Activated T-helper 1 cell treated with anti-CD3 and anti-CD28 coated beads, Interleukin-12 subunit alpha, Interleukin-12 subunit beta, Interleukin-2, Interleukin-4 antibody, amounts not matched to agents 30 ng/mL and 10 ng/mL and 1 ng/mL, durations not matched to agents 14 hours and 24 hours and 36 hours (primary cell): ENCODE measurements around the gene HACD1. TPM values are rescaled to one million over a fixed set of nuclear protein-coding genes. Genes with fewer than 3 reads are reported as not detected.

Source experiments
- DNase-seq: peaks from one replicate; pipeline ENCODE4 v3.0.0; 2021; ENCODE audit warnings: low spot score
- H3K27ac Mint-ChIP-seq: one replicate; pipeline ENCODE4 v1.8.0; 2021; ENCODE audit warnings: mild to moderate bottlenecking, mixed read lengths
- H3K27me3 Mint-ChIP-seq: one replicate; pipeline ENCODE4 v1.8.0; 2022; ENCODE audit warnings: mild to moderate bottlenecking, moderate library complexity, mixed read lengths; ENCODE audit not compliant: insufficient read depth
- H3K36me3 Mint-ChIP-seq: one replicate; pipeline ENCODE4 v1.8.0; 2021; ENCODE audit warnings: low read depth, mixed read lengths
- H3K4me1 Mint-ChIP-seq: one replicate; pipeline ENCODE4 v1.8.0; 2021; ENCODE audit warnings: low read depth, mixed read lengths
- H3K4me3 Mint-ChIP-seq: one replicate; pipeline ENCODE4 v1.8.0; 2021; ENCODE audit warnings: mild to moderate bottlenecking, moderate library complexity, mixed read lengths
- H3K9me3 Mint-ChIP-seq: one replicate; pipeline ENCODE4 v1.8.0; 2021; ENCODE audit warnings: mixed read lengths
- intact Hi-C: fragments of 100-400 bp; cut with micrococcal nuclease; formaldehyde crosslinking; loops from one replicate; pipeline ENCODE4 v1.15.1; 2024
- total RNA-seq: library from RNA; stranded (reverse); gene quantifications from 2 replicates; pipeline ENCODE4 v1.2.3, GENCODE V29; 2022

Gene HACD1
- 0.80 and 1.5 TPM in 2 replicates for total RNA-seq

DNA sequence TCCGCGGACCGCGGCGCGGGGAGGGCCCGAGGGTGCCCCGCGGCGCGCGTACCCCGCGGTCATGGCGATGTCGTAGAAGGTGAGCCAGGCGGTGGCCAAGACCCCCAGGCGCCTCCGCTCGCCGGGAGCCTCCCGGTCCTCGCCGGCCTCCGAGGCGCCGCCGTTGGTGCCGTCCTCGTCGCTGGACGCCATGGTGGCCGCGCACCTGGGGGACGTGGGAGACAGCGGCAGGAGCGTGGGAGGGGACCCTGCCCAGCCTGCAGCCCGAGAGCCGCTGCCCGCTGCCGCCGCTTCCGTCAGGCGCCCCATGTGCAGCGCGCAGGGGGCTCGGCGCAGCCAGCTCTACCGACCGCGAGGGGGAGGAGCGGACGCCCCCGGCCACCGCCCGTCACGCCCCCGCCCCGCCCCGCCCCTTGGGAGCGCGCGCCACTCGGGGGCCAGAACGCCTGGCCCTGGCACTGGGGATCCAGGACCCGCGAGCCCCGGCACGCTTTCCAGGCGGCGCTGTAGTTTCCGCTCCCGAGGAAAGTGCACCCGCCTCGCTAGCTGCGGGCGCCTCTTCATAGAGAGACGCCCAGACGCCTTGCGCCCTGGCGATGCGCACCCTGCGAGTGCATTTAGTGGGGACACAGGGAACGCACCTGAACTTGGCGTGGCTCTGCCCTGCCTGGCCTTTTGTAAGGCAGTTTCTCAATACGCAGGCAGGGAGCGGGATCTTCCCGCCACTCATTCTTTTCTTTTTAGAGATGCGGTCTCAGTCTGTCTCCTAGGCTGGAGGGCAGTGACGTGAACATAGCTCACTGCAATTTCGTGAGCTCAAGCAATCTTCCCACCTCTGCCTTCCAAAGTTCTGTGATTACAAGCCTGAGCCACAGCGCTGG is at the start of gene HACD1:
Gene HACD1 (minus strand): TSS at position 344 of the 881 bp plus-strand sequence. CDS start 35 bp downstream, at position 309.
- peaks cover 6% of the 10 kb centered on the region for H3K4me1 Mint-ChIP-seq
- intact Hi-C loops: loop anchor here (1.0 to 5.0 kb wide), 3 partner anchors 27 to 70 kb away; partner anchors contain the start of gene STAM
- H3K9me3 Mint-ChIP-seq: no peaks in the 10 kb centered on the region
- H3K36me3 Mint-ChIP-seq: no peaks in the 10 kb centered on the region
- H3K27me3 Mint-ChIP-seq: peaks cover 43% of the 10 kb centered on the region
- DNase-seq: peak; percentile 29
- peak within 1 kb of the TSS; percentile 86 for H3K4me3 Mint-ChIP-seq
- H3K27ac Mint-ChIP-seq: peak within 1 kb of the TSS; percentile 68

DNA sequence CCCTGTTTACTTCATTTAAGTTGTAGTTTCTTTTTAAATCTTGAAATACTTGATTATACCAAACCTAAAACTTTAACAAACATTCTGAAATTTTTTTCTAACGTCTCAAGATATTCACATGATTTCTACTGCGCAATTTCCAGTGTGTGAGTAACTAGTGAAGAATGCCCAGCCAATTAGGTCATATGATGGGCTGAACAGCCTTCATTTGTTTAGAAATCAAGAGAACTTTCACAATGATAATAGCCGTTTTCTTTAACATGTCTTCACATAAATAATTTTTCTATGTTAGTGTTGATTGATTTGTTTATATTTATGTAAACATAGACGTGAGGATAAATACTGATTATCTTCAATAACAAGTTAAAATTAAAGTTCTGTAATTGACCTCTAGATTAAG is 48.6 kb upstream of the HACD1 start:
- Mint-ChIP-seq H3K4me1 (peaks cover 53% of the 10 kb centered on the region), H3K4me3 (no peak overlapping the region), H3K36me3 (peaks cover 27% of the 10 kb centered on the region)

DNA sequence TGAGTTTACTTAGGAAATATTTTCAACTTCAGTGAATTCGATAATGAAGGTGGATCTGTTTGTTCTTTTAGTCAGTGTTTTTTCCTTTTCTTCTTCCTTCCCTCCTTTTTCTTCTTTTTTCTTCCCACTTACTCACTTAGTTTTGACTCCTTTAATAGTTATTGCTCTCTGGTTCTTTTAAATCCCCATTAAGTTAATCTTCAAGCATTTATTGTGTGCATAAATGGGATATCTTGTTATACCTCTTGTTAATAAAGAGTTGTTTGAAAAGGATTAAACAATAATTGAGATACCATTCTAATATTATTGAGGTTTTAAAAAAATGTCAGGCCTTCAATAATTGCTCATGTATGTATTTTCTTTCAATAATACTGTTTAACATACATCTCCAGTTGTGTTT is 46.3 kb upstream of the HACD1 start:
- Mint-ChIP-seq H3K27ac (peak overlapping the region; percentile 29), H3K4me1 (peaks cover 38% of the 10 kb centered on the region)

More for the DNA sequence above, 48.6 kb upstream of the HACD1 start:
- intact Hi-C loops: no loop called here
- Mint-ChIP-seq H3K9me3 (no peaks in the 10 kb centered on the region), H3K27ac (no peak overlapping the region), H3K27me3 (no peaks in the 10 kb centered on the region)
- DNase-seq: no peak

GRCh38 chr10:17662193-17663138 is 45.3 kb upstream of the HACD1 start:
- Mint-ChIP-seq H3K9me3 (no peaks in the 10 kb centered on the region), H3K4me1 (peaks cover 38% of the 10 kb centered on the region), H3K36me3 (peaks cover 22% of the 10 kb centered on the region), H3K4me3 (no peak overlapping the region), H3K27ac (no peak overlapping the region), H3K27me3 (no peaks in the 10 kb centered on the region)
- intact Hi-C loops: no loop called here
- DNase-seq: no peak

More for the DNA sequence above, 46.3 kb upstream of the HACD1 start:
- H3K9me3 Mint-ChIP-seq: no peaks in the 10 kb centered on the region
- H3K27me3 Mint-ChIP-seq: no peaks in the 10 kb centered on the region
- H3K36me3 Mint-ChIP-seq: peaks cover 22% of the 10 kb centered on the region
- DNase-seq: no peak
- H3K4me3 Mint-ChIP-seq: no peak overlapping the region
- intact Hi-C loops: no loop called here

GRCh38 chr10:17661510-17661909 is 44.3 kb upstream of the HACD1 start:
- no peaks in the 10 kb centered on the region for H3K9me3 Mint-ChIP-seq
- intact Hi-C loops: no loop called here
- no peak overlapping the region for H3K27ac Mint-ChIP-seq
- H3K36me3 Mint-ChIP-seq: peaks cover 28% of the 10 kb centered on the region
- peaks cover 43% of the 10 kb centered on the region for H3K4me1 Mint-ChIP-seq
- H3K4me3 Mint-ChIP-seq: no peak overlapping the region
- H3K27me3 Mint-ChIP-seq: no peaks in the 10 kb centered on the region
- no peak for DNase-seq

DNA sequence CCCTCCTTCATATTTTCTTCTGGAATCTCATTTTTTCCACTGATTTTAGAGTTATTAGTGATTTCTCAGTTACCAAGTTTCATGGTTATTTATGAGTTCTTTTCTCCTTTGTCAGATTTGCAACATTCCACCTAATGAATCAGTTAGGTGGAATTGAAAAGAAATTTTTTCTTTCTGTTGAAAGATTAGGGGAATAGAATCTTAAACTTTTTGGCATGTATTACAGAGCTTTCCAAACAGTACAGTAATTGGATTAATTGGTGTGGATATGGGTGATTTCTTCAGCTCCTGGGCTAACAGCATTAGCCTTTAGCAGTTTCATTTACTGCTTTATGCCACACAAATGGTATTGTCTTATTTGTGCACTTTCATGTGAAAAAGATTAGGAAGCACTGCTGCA is 43.7 kb upstream of the HACD1 start:
- DNase-seq: no peak
- Mint-ChIP-seq H3K9me3 (no peaks in the 10 kb centered on the region), H3K36me3 (peaks cover 30% of the 10 kb centered on the region), H3K4me1 (peaks cover 47% of the 10 kb centered on the region), H3K27ac (no peak overlapping the region), H3K4me3 (no peak overlapping the region), H3K27me3 (no peaks in the 10 kb centered on the region)
- intact Hi-C loops: no loop called here

DNA sequence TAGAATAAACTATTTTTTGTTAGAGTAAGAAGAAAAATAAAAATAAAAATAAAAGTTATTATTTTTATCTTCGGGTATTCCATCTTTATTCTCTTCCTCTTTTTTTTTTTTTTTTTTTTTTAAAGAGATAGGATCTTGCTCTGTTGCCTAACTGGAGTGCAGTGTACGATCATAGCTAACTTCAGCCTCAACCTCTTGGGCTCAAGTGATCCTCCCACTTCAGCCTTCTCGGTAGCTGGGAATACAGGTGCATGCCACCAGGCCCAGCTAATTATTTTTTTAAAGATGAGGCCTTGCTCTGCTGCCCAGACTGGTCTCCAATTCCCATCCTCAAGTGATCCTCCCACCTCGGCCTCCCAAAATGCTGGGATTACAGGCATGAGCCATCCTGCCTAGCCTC is 42.2 kb upstream of the HACD1 start:
- intact Hi-C loops: no loop called here
- peaks cover 8% of the 10 kb centered on the region for H3K9me3 Mint-ChIP-seq
- H3K27me3 Mint-ChIP-seq: no peaks in the 10 kb centered on the region
- no peak overlapping the region for H3K4me3 Mint-ChIP-seq
- H3K4me1 Mint-ChIP-seq: peaks cover 62% of the 10 kb centered on the region
- no peak for DNase-seq
- peaks cover 40% of the 10 kb centered on the region for H3K36me3 Mint-ChIP-seq
- no peak overlapping the region for H3K27ac Mint-ChIP-seq

DNA sequence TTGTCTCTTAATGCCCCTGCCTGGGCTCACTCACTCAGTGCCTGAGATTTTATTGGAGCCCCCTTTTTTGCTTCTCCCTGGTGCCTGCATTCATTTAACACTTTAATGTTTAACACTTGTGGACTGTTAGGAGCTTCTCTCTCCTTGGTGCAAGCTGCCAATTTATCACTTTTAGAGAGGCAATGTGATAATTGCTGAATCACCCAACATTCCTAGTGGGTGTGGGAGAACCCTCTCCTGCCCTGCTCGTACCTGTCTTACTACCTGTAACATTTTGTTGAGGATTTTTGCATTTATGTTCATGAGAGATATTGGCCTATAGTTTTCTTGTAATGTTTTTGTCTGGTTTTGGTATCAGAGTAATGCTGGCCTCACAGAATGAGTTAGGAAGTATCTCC is 39.9 kb upstream of the HACD1 start:
- DNase-seq: no peak
- Mint-ChIP-seq H3K27ac (no peak overlapping the region), H3K4me3 (no peak overlapping the region), H3K9me3 (peaks cover 21% of the 10 kb centered on the region), H3K27me3 (no peaks in the 10 kb centered on the region), H3K36me3 (peaks cover 44% of the 10 kb centered on the region), H3K4me1 (peaks cover 60% of the 10 kb centered on the region)
- intact Hi-C loops: no loop called here

GRCh38 chr10:17655567-17656146 is 38.5 kb upstream of the HACD1 start:
- peaks cover 45% of the 10 kb centered on the region for H3K36me3 Mint-ChIP-seq
- H3K4me3 Mint-ChIP-seq: no peak overlapping the region
- DNase-seq: no peak
- intact Hi-C loops: no loop called here
- no peaks in the 10 kb centered on the region for H3K27me3 Mint-ChIP-seq
- H3K9me3 Mint-ChIP-seq: peaks cover 21% of the 10 kb centered on the region
- H3K4me1 Mint-ChIP-seq: peaks cover 66% of the 10 kb centered on the region
- no peak overlapping the region for H3K27ac Mint-ChIP-seq

DNA sequence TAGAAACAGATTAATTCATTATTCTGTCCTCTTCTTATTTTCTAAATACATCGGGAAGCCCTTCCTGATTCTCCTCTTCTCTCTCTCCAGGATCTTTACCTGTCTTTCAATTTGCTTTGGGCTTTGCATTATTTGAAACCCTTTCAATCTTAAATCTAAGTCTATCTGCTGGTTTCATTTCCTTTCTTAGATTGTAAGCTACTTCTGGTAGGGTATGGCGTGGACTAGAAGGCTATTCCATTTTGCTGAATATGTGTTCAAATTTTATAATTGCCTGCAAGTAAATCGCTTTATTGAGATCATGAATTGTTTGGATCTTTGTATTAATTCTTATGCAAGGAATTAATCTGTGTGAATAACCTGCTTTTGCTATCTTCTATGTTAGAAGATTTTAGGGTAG is 37.8 kb upstream of the HACD1 start:
- Mint-ChIP-seq H3K4me3 (peak overlapping the region; percentile 23), H3K9me3 (peaks cover 21% of the 10 kb centered on the region), H3K4me1 (peaks cover 72% of the 10 kb centered on the region), H3K36me3 (peaks cover 51% of the 10 kb centered on the region), H3K27me3 (no peaks in the 10 kb centered on the region), H3K27ac (no peak overlapping the region)
- DNase-seq: no peak
- intact Hi-C loops: no loop called here

DNA sequence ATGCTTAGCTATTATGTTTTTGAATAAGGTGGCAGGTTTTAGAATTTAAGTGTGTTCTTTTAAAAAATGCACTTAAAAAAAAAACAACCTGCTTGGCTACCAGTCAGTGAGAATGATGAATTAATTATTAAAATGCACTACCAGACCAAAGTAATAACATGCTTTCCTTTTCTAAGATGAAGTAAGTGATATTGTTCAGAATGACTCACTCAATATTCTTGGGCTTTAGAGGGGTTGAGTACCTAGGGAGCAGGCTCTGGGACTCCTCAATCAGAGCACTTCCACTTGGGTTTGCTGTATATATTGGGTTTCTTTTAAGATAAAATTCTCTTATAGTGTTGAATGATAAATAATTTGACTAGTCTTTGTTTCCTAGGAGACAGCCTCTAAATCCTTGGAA is 35.4 kb upstream of the HACD1 start:
- Mint-ChIP-seq H3K9me3 (peaks cover 29% of the 10 kb centered on the region), H3K27ac (no peak overlapping the region), H3K36me3 (peaks cover 71% of the 10 kb centered on the region), H3K27me3 (no peaks in the 10 kb centered on the region), H3K4me3 (no peak overlapping the region), H3K4me1 (peaks cover 82% of the 10 kb centered on the region)
- intact Hi-C loops: no loop called here
- no peak for DNase-seq

DNA sequence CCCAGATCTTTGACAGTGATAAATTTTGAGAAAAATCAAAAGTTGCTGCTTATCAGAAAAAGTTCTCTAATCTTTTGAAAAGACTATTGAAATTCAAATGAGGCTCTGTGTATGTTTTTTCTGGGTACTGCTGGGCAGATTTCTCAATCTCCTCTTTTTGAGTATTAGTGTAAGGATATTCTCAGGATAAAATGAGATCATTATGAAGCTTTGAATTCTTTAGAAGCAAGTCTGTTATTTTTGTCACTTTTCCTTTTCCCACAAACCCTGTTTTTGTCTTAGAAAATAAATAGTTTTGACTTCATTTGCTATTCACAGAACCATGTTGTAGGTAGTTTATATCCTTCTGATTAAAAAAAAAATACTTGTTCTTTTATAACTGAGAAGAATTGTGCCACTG is 34.7 kb upstream of the HACD1 start:
- Mint-ChIP-seq H3K4me1 (peaks cover 82% of the 10 kb centered on the region), H3K27ac (no peak overlapping the region), H3K27me3 (no peaks in the 10 kb centered on the region), H3K4me3 (no peak overlapping the region), H3K9me3 (peaks cover 29% of the 10 kb centered on the region), H3K36me3 (peaks cover 66% of the 10 kb centered on the region)
- DNase-seq: no peak
- intact Hi-C loops: no loop called here
